H1 (cell line): ENCODE measurements around the gene PTK6. TPM values are rescaled to one million over a fixed set of nuclear protein-coding genes. Genes with fewer than 3 reads are reported as not detected.

Source experiments
- CHD1 ChIP-seq: IDR thresholded peaks from 2 replicates; pipeline ENCODE4 v1.6.1; 2012; ENCODE audit warnings: low read depth, low read length, improper control_type of control experiment
- GABPA ChIP-seq: IDR thresholded peaks from 2 replicates; pipeline ENCODE4 v1.6.1; 2011; ENCODE audit warnings: mild to moderate bottlenecking, low read length, moderate library complexity, borderline replicate concordance; ENCODE audit not compliant: insufficient read depth
- HDAC2 ChIP-seq, 2 experiments: fragments of 300-600 bp in 1 of 2; sonication (generic) in 1 of 2; IDR thresholded peaks; 2 replicates each; pipeline ENCODE4 v1.6.1; 2011 to 2012; ENCODE audit warnings: low read depth in 2 of 2, low read length in 2 of 2, mild to moderate bottlenecking in 2 of 2, moderate library complexity in 2 of 2, borderline replicate concordance in 1 of 2, inconsistent platforms in 1 of 2
- KDM5A ChIP-seq: fragments of 200-600 bp; IDR thresholded peaks from 2 replicates; pipeline ENCODE4 v1.7.1; 2012; ENCODE audit warnings: mild to moderate bottlenecking, low read length, inconsistent platforms, mixed read lengths
- polyA plus RNA-seq, 7 experiments: library from polyadenylated mRNA; depleted of rRNA in 3 of 7; stranded (reverse) in 5 of 7; unstranded in 2 of 7; fragments of >200 nt in 5 of 7; fragments of 200-250 nt in 2 of 7; gene quantifications; 1 replicate in 5 of 7; 2 replicates in 1 of 7; 4 replicates in 1 of 7; pipeline versions ENCODE4 v1.2.1 to v1.2.3, GENCODE V29; 2011 to 2013; ENCODE audit warnings: missing spikeins in 2 of 7, mixed read lengths in 2 of 7
- total RNA-seq: library from RNA; stranded (reverse); fragmentation: NEBNext Ultra II Directional; extraction: Animal tissue kit (Norgen Biotek cat#: 25700); gene quantifications from 2 replicates; pipeline ENCODE4 v1.2.1, GENCODE V29; 2021
- TF ChIP-seq, protein P1 (sequence below): fragments of 300-600 bp; sonication (generic); IDR thresholded peaks from 2 replicates; pipeline ENCODE4 v1.7.1; 2012; ENCODE audit warnings: low read length, moderate library complexity, mild to moderate bottlenecking, inconsistent platforms; ENCODE audit not compliant: insufficient replicate concordance
- TF ChIP-seq, protein P2 (sequence below), 3 experiments: IDR thresholded peaks; 1 replicate in 2 of 3; 2 replicates in 1 of 3; pipeline versions ENCODE4 v1.5.1 to v1.6.1; 2011; ENCODE audit warnings: low read length in 3 of 3, mild to moderate bottlenecking in 3 of 3, inconsistent platforms in 2 of 3, low read depth in 1 of 3, moderate library complexity in 1 of 3; ENCODE audit not compliant: insufficient read depth in 1 of 3; ENCODE audit errors: control extremely low read depth in 1 of 3
- TF ChIP-seq, protein P3 (sequence below): IDR thresholded peaks from 2 replicates; pipeline ENCODE4 v1.6.1; 2012; ENCODE audit warnings: inconsistent platforms

PTK6 gene
- total and polyA plus RNA-seq, 2 of the 8 experiments (the other 6 are each of a cell fraction or from before 2014, with no cell fraction given), result 0.12 to 0.19 TPM

DNA sequence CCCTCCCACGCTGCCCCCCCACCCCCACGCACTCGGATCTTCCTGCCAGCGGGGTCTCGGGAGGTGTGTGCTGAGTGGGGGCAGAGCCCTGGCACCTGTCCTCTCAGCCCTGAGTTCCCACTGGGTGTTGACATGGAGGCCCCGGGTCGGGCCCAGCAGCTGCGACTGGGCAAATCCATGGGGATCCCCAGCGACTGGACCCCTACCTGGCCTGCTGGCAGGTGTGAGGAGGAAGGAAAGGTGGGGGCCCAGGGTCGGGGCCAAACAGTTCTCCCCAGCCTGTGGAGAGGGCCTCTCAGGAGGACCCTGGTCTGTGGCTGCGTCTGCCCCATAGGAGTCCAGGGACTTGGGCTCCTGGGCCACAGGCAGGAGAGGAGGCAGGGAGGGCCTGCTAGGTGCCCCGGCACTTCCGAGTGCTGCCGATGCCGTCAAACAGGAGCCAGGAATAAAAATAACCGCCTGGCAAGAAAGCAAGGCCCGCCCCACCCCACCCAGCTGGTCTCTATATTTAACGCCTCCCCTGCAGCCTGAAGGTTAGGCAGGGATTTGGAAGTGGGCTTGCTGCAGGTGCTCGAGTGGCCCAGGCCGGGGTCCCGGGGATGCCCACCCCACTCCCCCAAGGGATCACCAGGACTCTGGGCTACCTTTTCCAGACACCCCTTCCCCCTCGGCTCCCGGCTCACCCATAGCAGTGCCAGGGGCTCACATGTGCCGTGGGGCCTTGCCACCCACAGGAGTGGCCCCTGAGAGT, 36.9 kb downstream of the PTK6 start (continued):
- TF ChIP-seq, protein P1, sequence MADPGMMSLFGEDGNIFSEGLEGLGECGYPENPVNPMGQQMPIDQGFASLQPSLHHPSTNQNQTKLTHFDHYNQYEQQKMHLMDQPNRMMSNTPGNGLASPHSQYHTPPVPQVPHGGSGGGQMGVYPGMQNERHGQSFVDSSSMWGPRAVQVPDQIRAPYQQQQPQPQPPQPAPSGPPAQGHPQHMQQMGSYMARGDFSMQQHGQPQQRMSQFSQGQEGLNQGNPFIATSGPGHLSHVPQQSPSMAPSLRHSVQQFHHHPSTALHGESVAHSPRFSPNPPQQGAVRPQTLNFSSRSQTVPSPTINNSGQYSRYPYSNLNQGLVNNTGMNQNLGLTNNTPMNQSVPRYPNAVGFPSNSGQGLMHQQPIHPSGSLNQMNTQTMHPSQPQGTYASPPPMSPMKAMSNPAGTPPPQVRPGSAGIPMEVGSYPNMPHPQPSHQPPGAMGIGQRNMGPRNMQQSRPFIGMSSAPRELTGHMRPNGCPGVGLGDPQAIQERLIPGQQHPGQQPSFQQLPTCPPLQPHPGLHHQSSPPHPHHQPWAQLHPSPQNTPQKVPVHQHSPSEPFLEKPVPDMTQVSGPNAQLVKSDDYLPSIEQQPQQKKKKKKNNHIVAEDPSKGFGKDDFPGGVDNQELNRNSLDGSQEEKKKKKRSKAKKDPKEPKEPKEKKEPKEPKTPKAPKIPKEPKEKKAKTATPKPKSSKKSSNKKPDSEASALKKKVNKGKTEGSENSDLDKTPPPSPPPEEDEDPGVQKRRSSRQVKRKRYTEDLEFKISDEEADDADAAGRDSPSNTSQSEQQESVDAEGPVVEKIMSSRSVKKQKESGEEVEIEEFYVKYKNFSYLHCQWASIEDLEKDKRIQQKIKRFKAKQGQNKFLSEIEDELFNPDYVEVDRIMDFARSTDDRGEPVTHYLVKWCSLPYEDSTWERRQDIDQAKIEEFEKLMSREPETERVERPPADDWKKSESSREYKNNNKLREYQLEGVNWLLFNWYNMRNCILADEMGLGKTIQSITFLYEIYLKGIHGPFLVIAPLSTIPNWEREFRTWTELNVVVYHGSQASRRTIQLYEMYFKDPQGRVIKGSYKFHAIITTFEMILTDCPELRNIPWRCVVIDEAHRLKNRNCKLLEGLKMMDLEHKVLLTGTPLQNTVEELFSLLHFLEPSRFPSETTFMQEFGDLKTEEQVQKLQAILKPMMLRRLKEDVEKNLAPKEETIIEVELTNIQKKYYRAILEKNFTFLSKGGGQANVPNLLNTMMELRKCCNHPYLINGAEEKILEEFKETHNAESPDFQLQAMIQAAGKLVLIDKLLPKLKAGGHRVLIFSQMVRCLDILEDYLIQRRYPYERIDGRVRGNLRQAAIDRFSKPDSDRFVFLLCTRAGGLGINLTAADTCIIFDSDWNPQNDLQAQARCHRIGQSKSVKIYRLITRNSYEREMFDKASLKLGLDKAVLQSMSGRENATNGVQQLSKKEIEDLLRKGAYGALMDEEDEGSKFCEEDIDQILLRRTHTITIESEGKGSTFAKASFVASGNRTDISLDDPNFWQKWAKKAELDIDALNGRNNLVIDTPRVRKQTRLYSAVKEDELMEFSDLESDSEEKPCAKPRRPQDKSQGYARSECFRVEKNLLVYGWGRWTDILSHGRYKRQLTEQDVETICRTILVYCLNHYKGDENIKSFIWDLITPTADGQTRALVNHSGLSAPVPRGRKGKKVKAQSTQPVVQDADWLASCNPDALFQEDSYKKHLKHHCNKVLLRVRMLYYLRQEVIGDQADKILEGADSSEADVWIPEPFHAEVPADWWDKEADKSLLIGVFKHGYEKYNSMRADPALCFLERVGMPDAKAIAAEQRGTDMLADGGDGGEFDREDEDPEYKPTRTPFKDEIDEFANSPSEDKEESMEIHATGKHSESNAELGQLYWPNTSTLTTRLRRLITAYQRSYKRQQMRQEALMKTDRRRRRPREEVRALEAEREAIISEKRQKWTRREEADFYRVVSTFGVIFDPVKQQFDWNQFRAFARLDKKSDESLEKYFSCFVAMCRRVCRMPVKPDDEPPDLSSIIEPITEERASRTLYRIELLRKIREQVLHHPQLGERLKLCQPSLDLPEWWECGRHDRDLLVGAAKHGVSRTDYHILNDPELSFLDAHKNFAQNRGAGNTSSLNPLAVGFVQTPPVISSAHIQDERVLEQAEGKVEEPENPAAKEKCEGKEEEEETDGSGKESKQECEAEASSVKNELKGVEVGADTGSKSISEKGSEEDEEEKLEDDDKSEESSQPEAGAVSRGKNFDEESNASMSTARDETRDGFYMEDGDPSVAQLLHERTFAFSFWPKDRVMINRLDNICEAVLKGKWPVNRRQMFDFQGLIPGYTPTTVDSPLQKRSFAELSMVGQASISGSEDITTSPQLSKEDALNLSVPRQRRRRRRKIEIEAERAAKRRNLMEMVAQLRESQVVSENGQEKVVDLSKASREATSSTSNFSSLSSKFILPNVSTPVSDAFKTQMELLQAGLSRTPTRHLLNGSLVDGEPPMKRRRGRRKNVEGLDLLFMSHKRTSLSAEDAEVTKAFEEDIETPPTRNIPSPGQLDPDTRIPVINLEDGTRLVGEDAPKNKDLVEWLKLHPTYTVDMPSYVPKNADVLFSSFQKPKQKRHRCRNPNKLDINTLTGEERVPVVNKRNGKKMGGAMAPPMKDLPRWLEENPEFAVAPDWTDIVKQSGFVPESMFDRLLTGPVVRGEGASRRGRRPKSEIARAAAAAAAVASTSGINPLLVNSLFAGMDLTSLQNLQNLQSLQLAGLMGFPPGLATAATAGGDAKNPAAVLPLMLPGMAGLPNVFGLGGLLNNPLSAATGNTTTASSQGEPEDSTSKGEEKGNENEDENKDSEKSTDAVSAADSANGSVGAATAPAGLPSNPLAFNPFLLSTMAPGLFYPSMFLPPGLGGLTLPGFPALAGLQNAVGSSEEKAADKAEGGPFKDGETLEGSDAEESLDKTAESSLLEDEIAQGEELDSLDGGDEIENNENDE, result no peak
- TF ChIP-seq GABPA, result no peak
- TF ChIP-seq, protein P2, sequence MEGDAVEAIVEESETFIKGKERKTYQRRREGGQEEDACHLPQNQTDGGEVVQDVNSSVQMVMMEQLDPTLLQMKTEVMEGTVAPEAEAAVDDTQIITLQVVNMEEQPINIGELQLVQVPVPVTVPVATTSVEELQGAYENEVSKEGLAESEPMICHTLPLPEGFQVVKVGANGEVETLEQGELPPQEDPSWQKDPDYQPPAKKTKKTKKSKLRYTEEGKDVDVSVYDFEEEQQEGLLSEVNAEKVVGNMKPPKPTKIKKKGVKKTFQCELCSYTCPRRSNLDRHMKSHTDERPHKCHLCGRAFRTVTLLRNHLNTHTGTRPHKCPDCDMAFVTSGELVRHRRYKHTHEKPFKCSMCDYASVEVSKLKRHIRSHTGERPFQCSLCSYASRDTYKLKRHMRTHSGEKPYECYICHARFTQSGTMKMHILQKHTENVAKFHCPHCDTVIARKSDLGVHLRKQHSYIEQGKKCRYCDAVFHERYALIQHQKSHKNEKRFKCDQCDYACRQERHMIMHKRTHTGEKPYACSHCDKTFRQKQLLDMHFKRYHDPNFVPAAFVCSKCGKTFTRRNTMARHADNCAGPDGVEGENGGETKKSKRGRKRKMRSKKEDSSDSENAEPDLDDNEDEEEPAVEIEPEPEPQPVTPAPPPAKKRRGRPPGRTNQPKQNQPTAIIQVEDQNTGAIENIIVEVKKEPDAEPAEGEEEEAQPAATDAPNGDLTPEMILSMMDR (IDR thresholded peaks at IDR 0.05; ENCODE audit: control extremely low read depth in 1 of 3, insufficient read depth in 1 of 3, low read depth in 1 of 3, low read length in 3 of 3), result no peak
- no peak for TF ChIP-seq CHD1
- TF ChIP-seq HDAC2 (IDR thresholded peaks at IDR 0.05; ENCODE audit: borderline replicate concordance in 1 of 2, low read depth in 2 of 2, low read length in 2 of 2), result no peak
- TF ChIP-seq KDM5A, result no peak
- TF ChIP-seq, protein P3, sequence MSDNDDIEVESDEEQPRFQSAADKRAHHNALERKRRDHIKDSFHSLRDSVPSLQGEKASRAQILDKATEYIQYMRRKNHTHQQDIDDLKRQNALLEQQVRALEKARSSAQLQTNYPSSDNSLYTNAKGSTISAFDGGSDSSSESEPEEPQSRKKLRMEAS, result no peak
